Measurements from ENCODE around the gene YAE1. TPM values are rescaled to one million over a fixed set of nuclear protein-coding genes. Genes with fewer than 3 reads are reported as not detected.

YAE1 gene
- total RNA-seq, 1 experiment from 2014 or later, result 23.1 TPM

GRCh38 chr7:39530971-39531370 lies 35.2 kb upstream of the YAE1 start:
- intact Hi-C loops (cut with micrococcal nuclease; ENCODE audit: unreplicated experiment), result no loop called here
- H3K79me2 ChIP-seq (ENCODE audit: low read depth), result no peaks in the 10 kb centered on the region
- CTCF ChIA-PET, result no interaction called here
- H3K36me3 ChIP-seq (ENCODE audit: low read depth), result no peaks in the 10 kb centered on the region
- peaks cover 53% of the 10 kb centered on the region; the same call in 1 of the 2 replicates for H3K27me3 ChIP-seq (ENCODE audit: insufficient read depth, low read depth)
- H3K9me3 ChIP-seq (ENCODE audit: insufficient read depth, low read depth), result no peaks in the 10 kb centered on the region
- no peaks in the 10 kb centered on the region for H3F3A ChIP-seq (ENCODE audit: insufficient read depth, low read depth)
- H3K9me2 ChIP-seq (ENCODE audit: insufficient read depth), result no peaks in the 10 kb centered on the region
- BruUV-seq (replicated peaks), result no TSS peak
- TF ChIP-seq CTCF (conservative IDR thresholded peaks at IDR 0.05) (no peak), EZH2 (IDR thresholded peaks at IDR 0.05; ENCODE audit: low read depth) (no peak)
- POLR2A ChIA-PET (ENCODE audit: unreplicated experiment), result no interaction called here
- no peak overlapping the region for H3K27ac ChIP-seq
- H3K4me3 ChIP-seq, result no peak overlapping the region
- no peaks in the 10 kb centered on the region for H4K20me1 ChIP-seq (ENCODE audit: insufficient read depth)
- no peak for DNase-seq
- H2AFZ ChIP-seq, result no peak overlapping the region
- H3K4me1 ChIP-seq (replicated peaks; ENCODE audit: insufficient read depth), result no peaks in the 10 kb centered on the region
- H3K4me2 ChIP-seq, result no peak overlapping the region

GRCh38 chr7:39531818-39532217 lies 34.4 kb upstream of the YAE1 start:
- no peaks in the 10 kb centered on the region for H3K9me3 ChIP-seq (ENCODE audit: insufficient read depth, low read depth)
- no peak for DNase-seq
- H3F3A ChIP-seq (ENCODE audit: insufficient read depth, low read depth), result no peaks in the 10 kb centered on the region
- peaks cover 59% of the 10 kb centered on the region; the same call in 1 of the 2 replicates for H3K27me3 ChIP-seq (ENCODE audit: insufficient read depth, low read depth)
- H3K4me1 ChIP-seq (replicated peaks; ENCODE audit: insufficient read depth), result no peaks in the 10 kb centered on the region
- CTCF ChIA-PET, result interaction anchor here (0.7 kb wide), 1 partner anchor 611 kb away, joined by 3 read pairs; no protein-coding TSS in a partner anchor
- no peak for TF ChIP-seq CTCF (conservative IDR thresholded peaks at IDR 0.05)
- no peak for TF ChIP-seq EZH2 (IDR thresholded peaks at IDR 0.05; ENCODE audit: low read depth)
- H3K9me2 ChIP-seq (ENCODE audit: insufficient read depth), result no peaks in the 10 kb centered on the region
- no peak overlapping the region for H3K4me2 ChIP-seq
- no peak overlapping the region for H3K27ac ChIP-seq
- intact Hi-C loops (cut with micrococcal nuclease; ENCODE audit: unreplicated experiment), result no loop called here
- no peak overlapping the region for H3K4me3 ChIP-seq
- no peaks in the 10 kb centered on the region for H3K36me3 ChIP-seq (ENCODE audit: low read depth)
- POLR2A ChIA-PET (ENCODE audit: unreplicated experiment), result no interaction called here
- no peaks in the 10 kb centered on the region for H3K79me2 ChIP-seq (ENCODE audit: low read depth)
- no TSS peak for BruUV-seq (replicated peaks)
- H4K20me1 ChIP-seq (ENCODE audit: insufficient read depth), result no peaks in the 10 kb centered on the region
- H2AFZ ChIP-seq, result no peak overlapping the region

- Histone ChIP-seq H3K36me3 (ENCODE audit: low read depth) (no peaks in the 10 kb centered on the region), H3K9me2 (ENCODE audit: insufficient read depth) (no peaks in the 10 kb centered on the region), H3K4me3 (no peak overlapping the region), H3F3A (ENCODE audit: insufficient read depth, low read depth) (no peaks in the 10 kb centered on the region), H3K4me1 (replicated peaks; ENCODE audit: insufficient read depth) (no peaks in the 10 kb centered on the region), H4K20me1 (ENCODE audit: insufficient read depth) (no peaks in the 10 kb centered on the region), H3K4me2 (no peak overlapping the region), H3K79me2 (ENCODE audit: low read depth) (no peaks in the 10 kb centered on the region), H2AFZ (no peak overlapping the region), H3K27ac (no peak overlapping the region), H3K27me3 (ENCODE audit: insufficient read depth, low read depth) (peaks cover 68% of the 10 kb centered on the region; the same call in 1 of the 2 replicates), H3K9me3 (ENCODE audit: insufficient read depth, low read depth) (no peaks in the 10 kb centered on the region)
- ChIA-PET POLR2A (ENCODE audit: unreplicated experiment) (no interaction called here), CTCF (no interaction called here)
- DNase-seq, result no peak
- intact Hi-C loops (cut with micrococcal nuclease; ENCODE audit: unreplicated experiment), result no loop called here
- TF ChIP-seq EZH2 (IDR thresholded peaks at IDR 0.05; ENCODE audit: low read depth), result no peak
- TF ChIP-seq CTCF (conservative IDR thresholded peaks at IDR 0.05), result no peak
- no TSS peak for BruUV-seq (replicated peaks)
Measured at GRCh38 chr7:39532832-39533231, 33.4 kb upstream of the YAE1 start.

Data from PC-9 (cell line).